SJSA1 (cell line): ENCODE data around the gene TSPAN4. TPM values are rescaled to one million over a fixed set of nuclear protein-coding genes. Genes with fewer than 3 reads are reported as not detected.

Source experiments
- DNase-seq, 2 experiments: peaks; one replicate each; pipeline ENCODE4 v3.0.0-alpha.2; 2015 to 2020; ENCODE audit warnings: low spot score in 2 of 2, low read depth in 1 of 2
- H3K27ac ChIP-seq: fragments of 250-450 bp; sonication (Bioruptor Pico); 2 replicates; pipeline ENCODE4 v1.5.1; 2020; ENCODE audit warnings: mild to moderate bottlenecking, moderate library complexity
- H3K27me3 ChIP-seq: fragments of 250-450 bp; sonication (Bioruptor Pico); replicated peaks from 2 replicates; pipeline ENCODE4 v1.5.1; 2020; ENCODE audit warnings: mild to moderate bottlenecking, moderate library complexity
- H3K36me3 ChIP-seq: fragments of 250-450 bp; sonication (Bioruptor Pico); 2 replicates; pipeline ENCODE4 v1.5.1; 2020; ENCODE audit warnings: mild to moderate bottlenecking
- H3K4me1 ChIP-seq: fragments of 250-450 bp; sonication (Bioruptor Pico); replicated peaks from 2 replicates; pipeline ENCODE4 v1.6.1; 2021; ENCODE audit warnings: mild to moderate bottlenecking
- H3K4me3 ChIP-seq: fragments of 250-450 bp; sonication (Bioruptor Pico); 2 replicates; pipeline ENCODE4 v1.5.1; 2020; ENCODE audit warnings: mild to moderate bottlenecking
- H3K9me3 ChIP-seq: fragments of 250-450 bp; sonication (Bioruptor Pico); replicated peaks from 2 replicates; pipeline ENCODE4 v1.5.1; 2020; ENCODE audit warnings: mild to moderate bottlenecking
- total RNA-seq: library from RNA; depleted of rRNA; stranded (reverse); fragments of >200 nt; shearing (Covaris generic); gene quantifications from 2 replicates; pipeline ENCODE4 v1.2.3, GENCODE V29; 2014

The TSPAN4 gene
- total RNA-seq, 1 experiment from 2014 or later, result 62.5 TPM

GRCh38 chr11:852762-853161 lies 10.1 kb downstream of the TSPAN4 start:
- H3K27ac ChIP-seq, result no peak overlapping the region
- H3K4me3 ChIP-seq, result no peak overlapping the region
- H3K4me1 ChIP-seq, result no peaks in the 10 kb centered on the region
- DNase-seq, result no peak
- H3K9me3 ChIP-seq, result no peaks in the 10 kb centered on the region
- H3K36me3 ChIP-seq, result peaks cover 6% of the 10 kb centered on the region; the same call in 1 of the 2 replicates
- H3K27me3 ChIP-seq, result no peaks in the 10 kb centered on the region

- no peak overlapping the region for H3K27ac ChIP-seq
These were observed 11.2 kb downstream of the TSPAN4 start for GRCh38 chr11:853682-854448.

GRCh38 chr11:854601-855329 lies 12.1 kb downstream of the TSPAN4 start:
- no peak overlapping the region for H3K27ac ChIP-seq
- no peaks in the 10 kb centered on the region for H3K4me1 ChIP-seq
- no peak overlapping the region for H3K4me3 ChIP-seq
- H3K36me3 ChIP-seq, result peaks cover 4% of the 10 kb centered on the region; the same call in 1 of the 2 replicates
- no peaks in the 10 kb centered on the region for H3K27me3 ChIP-seq
- no peaks in the 10 kb centered on the region for H3K9me3 ChIP-seq
- no peak for DNase-seq

More at GRCh38 chr11:853682-854448, 11.2 kb downstream of the TSPAN4 start:
- Histone ChIP-seq H3K27me3 (no peaks in the 10 kb centered on the region), H3K4me3 (no peak overlapping the region), H3K36me3 (peaks cover 4% of the 10 kb centered on the region; the same call in 1 of the 2 replicates), H3K9me3 (no peaks in the 10 kb centered on the region), H3K4me1 (no peaks in the 10 kb centered on the region)
- DNase-seq, result no peak

GRCh38 chr11:855330-855674 lies 12.7 kb downstream of the TSPAN4 start:
- H3K36me3 ChIP-seq, result peaks cover 4% of the 10 kb centered on the region; the same call in 1 of the 2 replicates
- no peaks in the 10 kb centered on the region for H3K4me1 ChIP-seq
- H3K4me3 ChIP-seq, result no peak overlapping the region
- no peak for DNase-seq
- H3K27ac ChIP-seq, result no peak overlapping the region
- H3K27me3 ChIP-seq, result no peaks in the 10 kb centered on the region
- no peaks in the 10 kb centered on the region for H3K9me3 ChIP-seq

GRCh38 chr11:855796-856195 lies 13.1 kb downstream of the TSPAN4 start:
- no peak overlapping the region for H3K4me3 ChIP-seq
- no peaks in the 10 kb centered on the region for H3K27me3 ChIP-seq
- DNase-seq, result no peak
- no peaks in the 10 kb centered on the region for H3K4me1 ChIP-seq
- no peak overlapping the region for H3K27ac ChIP-seq
- H3K36me3 ChIP-seq, result peaks cover under 1% of the 10 kb centered on the region; the same call in 1 of the 2 replicates
- H3K9me3 ChIP-seq, result no peaks in the 10 kb centered on the region

GRCh38 chr11:856397-856796 lies 13.7 kb downstream of the TSPAN4 start:
- no peaks in the 10 kb centered on the region for H3K27me3 ChIP-seq
- no peaks in the 10 kb centered on the region for H3K9me3 ChIP-seq
- no peaks in the 10 kb centered on the region for H3K36me3 ChIP-seq
- DNase-seq, result no peak
- no peaks in the 10 kb centered on the region for H3K4me1 ChIP-seq
- H3K27ac ChIP-seq, result no peak overlapping the region
- no peak overlapping the region for H3K4me3 ChIP-seq

GRCh38 chr11:858053-858761 lies 15.6 kb downstream of the TSPAN4 start:
- no peaks in the 10 kb centered on the region for H3K27me3 ChIP-seq
- H3K9me3 ChIP-seq, result no peaks in the 10 kb centered on the region
- H3K4me1 ChIP-seq, result no peaks in the 10 kb centered on the region
- H3K4me3 ChIP-seq, result no peak overlapping the region
- no peak overlapping the region for H3K27ac ChIP-seq
- no peak for DNase-seq
- no peaks in the 10 kb centered on the region for H3K36me3 ChIP-seq

- no peaks in the 10 kb centered on the region for H3K36me3 ChIP-seq
- no peaks in the 10 kb centered on the region for H3K27me3 ChIP-seq
- H3K27ac ChIP-seq, result no peak overlapping the region
- no peak for DNase-seq
- H3K4me1 ChIP-seq, result no peaks in the 10 kb centered on the region
- no peak overlapping the region for H3K4me3 ChIP-seq
- no peaks in the 10 kb centered on the region for H3K9me3 ChIP-seq
These were observed 16.2 kb downstream of the TSPAN4 start for GRCh38 chr11:858762-859339.

- H3K27me3 ChIP-seq, result no peaks in the 10 kb centered on the region
- no peak overlapping the region for H3K4me3 ChIP-seq
- no peaks in the 10 kb centered on the region for H3K9me3 ChIP-seq
- no peak overlapping the region for H3K27ac ChIP-seq
- no peak for DNase-seq
- H3K4me1 ChIP-seq, result no peaks in the 10 kb centered on the region
- 0 out of 2 replicates have a peak, but pooled peaks cover 2% of the 10 kb centered on the region for H3K36me3 ChIP-seq
These were observed 16.9 kb downstream of the TSPAN4 start for GRCh38 chr11:859394-860131.

- Histone ChIP-seq H3K4me1 (no peaks in the 10 kb centered on the region), H3K27me3 (no peaks in the 10 kb centered on the region), H3K36me3 (0 out of 2 replicates have a peak, but pooled peaks cover 2% of the 10 kb centered on the region), H3K27ac (no peak overlapping the region), H3K4me3 (no peak overlapping the region), H3K9me3 (no peaks in the 10 kb centered on the region)
- DNase-seq, result no peak
These were observed 17.8 kb downstream of the TSPAN4 start for GRCh38 chr11:860234-861104.

- DNase-seq, result no peak
- Histone ChIP-seq H3K4me3 (no peak overlapping the region), H3K4me1 (no peaks in the 10 kb centered on the region), H3K36me3 (0 out of 2 replicates have a peak, but pooled peaks cover 2% of the 10 kb centered on the region), H3K27me3 (no peaks in the 10 kb centered on the region), H3K9me3 (no peaks in the 10 kb centered on the region), H3K27ac (no peak overlapping the region)
These were observed 18.4 kb downstream of the TSPAN4 start for GRCh38 chr11:861105-861479.

- H3K36me3 ChIP-seq, result 0 out of 2 replicates have a peak, but pooled peaks cover 2% of the 10 kb centered on the region
- H3K4me3 ChIP-seq, result no peak overlapping the region
- DNase-seq, result no peak
- no peaks in the 10 kb centered on the region for H3K4me1 ChIP-seq
- no peaks in the 10 kb centered on the region for H3K27me3 ChIP-seq
- no peak overlapping the region for H3K27ac ChIP-seq
- no peaks in the 10 kb centered on the region for H3K9me3 ChIP-seq
These were observed 19.5 kb downstream of the TSPAN4 start for GRCh38 chr11:862081-862661.
